A549 (cell line): ENCODE measurements around the gene CSF3R. TPM values are rescaled to one million over a fixed set of nuclear protein-coding genes. Genes with fewer than 3 reads are reported as not detected.

Source experiments
- ATAC-seq, 2 experiments: fragments of 200-7000 bp in 1 of 2; fragments of >200 bp in 1 of 2; cut with Nextera tagmentation in 1 of 2; cut with Tn5 transposase in 1 of 2; 3 replicates each; pipeline versions ENCODE4 v1.8.0 to v1.9.1; 2018 to 2020; ENCODE audit warnings: mild to moderate bottlenecking in 1 of 2, moderate library complexity in 1 of 2
- CTCF ChIA-PET: fragments of 300-600 bp; sonication (Branson Sonifier 250); formaldehyde crosslinking; extraction: SDS; loops from one replicate; lab custom pipeline; 2021; ENCODE audit warnings: antibody characterized with exemption, inconsistent platforms; lab: Yijun Ruan, JAX
- POLR2A ChIA-PET: fragments of 350-600 bp; formaldehyde crosslinking; extraction: SDS; loops from one replicate; lab custom pipeline; 2021; ENCODE audit warnings: antibody characterized with exemption, inconsistent platforms; lab: Yijun Ruan, JAX
- DNase-seq, 2 experiments: peaks; one replicate each; pipeline versions ENCODE4 v3.0.0 to v3.0.0-alpha.2; 2011 to 2016; ENCODE audit warnings: low read depth in 1 of 2, low spot score in 1 of 2
- FAIRE-seq: peaks from 2 replicates; lab custom pipeline; 2011; peaks lifted over from hg19 to GRCh38; lab: Jason Lieb, UNC
- H3K27ac ChIP-seq, 2 experiments: fragments of >200 bp; sonication (Bioruptor Twin); formaldehyde crosslinking; 3 replicates each; pipeline ENCODE4 v1.5.1; 2016 to 2017
- H3K4me1 ChIP-seq: fragments of >200 bp; sonication (Bioruptor Twin); formaldehyde crosslinking; 3 replicates; pipeline ENCODE4 v1.6.1; 2016
- H3K4me2 ChIP-seq: fragments of >200 bp; sonication (Bioruptor Twin); formaldehyde crosslinking; 3 replicates; pipeline ENCODE4 v1.6.1; 2016
- H3K4me3 ChIP-seq: fragments of >200 bp; sonication (Bioruptor Twin); formaldehyde crosslinking; 3 replicates; pipeline ENCODE4 v1.5.1; 2016
- H3K9me3 ChIP-seq: fragments of >200 bp; sonication (Bioruptor Twin); formaldehyde crosslinking; 3 replicates; pipeline ENCODE4 v1.6.1; 2016
- BHLHE40 ChIP-seq: IDR thresholded peaks from 2 replicates; pipeline ENCODE4 v1.6.1; 2012; ENCODE audit warnings: low read depth, low read length, inconsistent platforms
- CBX2 ChIP-seq: fragments of 200-600 bp; sonication (generic); IDR thresholded peaks from 2 replicates; pipeline ENCODE4 v1.6.1; 2016; ENCODE audit warnings: low read depth, mild to moderate bottlenecking, borderline replicate concordance
- CEBPB ChIP-seq, 2 experiments: fragments of >200 bp in 1 of 2; sonication (Bioruptor Twin) in 1 of 2; formaldehyde crosslinking in 1 of 2; IDR thresholded peaks; 2 replicates each; pipeline ENCODE4 v1.6.1; 2012 to 2016
- CHD4 ChIP-seq: fragments of 200-600 bp; sonication (generic); IDR thresholded peaks from 2 replicates; pipeline ENCODE4 v1.6.1; 2016; ENCODE audit warnings: antibody characterized with exemption, mild to moderate bottlenecking, borderline replicate concordance
- EHF ChIP-seq: fragments of 250-450 bp; sonication (Bioruptor Pico); IDR thresholded peaks from 2 replicates; pipeline ENCODE4 v1.5.0; 2020; ENCODE audit warnings: mild to moderate bottlenecking
- EHMT2 ChIP-seq: fragments of 200-600 bp; sonication (generic); IDR thresholded peaks from 2 replicates; pipeline ENCODE4 v1.6.1; 2016; ENCODE audit warnings: antibody characterized with exemption, low read depth, mild to moderate bottlenecking, moderate library complexity
- EP300 ChIP-seq, 2 experiments: fragments of >200 bp; sonication (Bioruptor Twin); formaldehyde crosslinking; IDR thresholded peaks; 2 replicates in 1 of 2; 3 replicates in 1 of 2; pipeline ENCODE4 v1.6.1; 2016 to 2017
- FOSB ChIP-seq: fragments of 250-450 bp; sonication (Bioruptor Pico); IDR thresholded peaks from 2 replicates; pipeline ENCODE4 v1.5.0; 2020; ENCODE audit warnings: mild to moderate bottlenecking, moderate library complexity
- FOXS1 ChIP-seq: fragments of 250-450 bp; sonication (Bioruptor Pico); IDR thresholded peaks from 2 replicates; pipeline ENCODE4 v1.5.0; 2020; ENCODE audit warnings: mild to moderate bottlenecking, moderate library complexity
- HDAC2 ChIP-seq: fragments of 200-600 bp; sonication (generic); IDR thresholded peaks from 2 replicates; pipeline ENCODE4 v1.6.1; 2016
- HEYL ChIP-seq: fragments of 250-450 bp; sonication (Bioruptor Pico); IDR thresholded peaks from 2 replicates; pipeline ENCODE4 v1.8.0; 2021; ENCODE audit warnings: mild to moderate bottlenecking, moderate library complexity
- HOXB13 ChIP-seq: fragments of 250-450 bp; sonication (Bioruptor Pico); IDR thresholded peaks from 2 replicates; pipeline ENCODE4 v1.5.0; 2020; ENCODE audit warnings: low read depth, mild to moderate bottlenecking, moderate library complexity
- HOXB5 ChIP-seq: fragments of 250-450 bp; sonication (Bioruptor Pico); IDR thresholded peaks from 2 replicates; pipeline ENCODE4 v1.5.0; 2020; ENCODE audit warnings: mild to moderate bottlenecking, moderate library complexity
- JUNB ChIP-seq: fragments of >200 bp; sonication (Bioruptor Twin); formaldehyde crosslinking; IDR thresholded peaks from 2 replicates; pipeline ENCODE4 v1.6.1; 2016
- KDM1A ChIP-seq: fragments of 200-600 bp; sonication (generic); IDR thresholded peaks from 2 replicates; pipeline ENCODE4 v1.6.1; 2016; ENCODE audit warnings: low read depth, mild to moderate bottlenecking
- MAZ ChIP-seq: fragments of 150-350 bp; IDR thresholded peaks from 2 replicates; pipeline ENCODE4 v1.6.1; 2014; ENCODE audit warnings: antibody characterized with exemption, low read depth, low read length, borderline replicate concordance
- MYC ChIP-seq: IDR thresholded peaks from 2 replicates; pipeline ENCODE4 v1.6.1; 2012; ENCODE audit warnings: mild to moderate bottlenecking, inconsistent platforms, low read length, improper control_type of control experiment, borderline replicate concordance
- NFE2L2 ChIP-seq: fragments of 150-350 bp; conservative IDR thresholded peaks from 2 replicates; pipeline ENCODE4 v1.6.1; 2014; ENCODE audit warnings: low read length
- POLR2AphosphoS2 ChIP-seq: conservative IDR thresholded peaks from 2 replicates; pipeline ENCODE4 v1.6.1; 2012; ENCODE audit warnings: low read length, improper control_type of control experiment, inconsistent platforms
- RARB ChIP-seq: fragments of 250-450 bp; sonication (Bioruptor Pico); IDR thresholded peaks from 2 replicates; pipeline ENCODE4 v1.8.0; 2021; ENCODE audit warnings: mild to moderate bottlenecking, moderate library complexity
- RFX5 ChIP-seq: fragments of 450-650 bp; IDR thresholded peaks from 2 replicates; pipeline ENCODE4 v1.7.1; 2014; ENCODE audit warnings: antibody characterized with exemption, mild to moderate bottlenecking, moderate library complexity
- RNF2 ChIP-seq: fragments of 200-600 bp; sonication (generic); IDR thresholded peaks from 2 replicates; pipeline ENCODE4 v1.6.1; 2016; ENCODE audit warnings: low read depth, mild to moderate bottlenecking, antibody characterized with exemption, moderate library complexity, borderline replicate concordance
- SMC3 ChIP-seq: fragments of >200 bp; sonication (Bioruptor Twin); formaldehyde crosslinking; IDR thresholded peaks from 3 replicates; pipeline ENCODE4 v1.6.1; 2018; ENCODE audit warnings: inconsistent platforms
- SREBF2 ChIP-seq: fragments of 450-650 bp; IDR thresholded peaks from 2 replicates; pipeline ENCODE4 v1.6.1; 2014; ENCODE audit warnings: mild to moderate bottlenecking, moderate library complexity
- ZC3H11A ChIP-seq: fragments of 450-650 bp; IDR thresholded peaks from 2 replicates; pipeline ENCODE4 v1.6.1; 2014; ENCODE audit warnings: antibody characterized with exemption, mild to moderate bottlenecking
- ZFP36 ChIP-seq: fragments of 450-650 bp; IDR thresholded peaks from 2 replicates; pipeline ENCODE4 v1.6.1; 2014; ENCODE audit warnings: borderline replicate concordance; ENCODE audit not compliant: partially characterized antibody
- WGBS: methylation state at CpG from one replicate; pipeline ENCODE4 v1.1.6; 2017; ENCODE audit errors: missing lambda C conversion rate; 5-methylcytosine and 5-hydroxymethylcytosine counted together
- polyA plus RNA-seq, 4 experiments: library from polyadenylated mRNA; depleted of rRNA in 3 of 4; stranded (reverse); fragments of >200 nt; fragmentation: RNase III in 1 of 4; extraction: RNeasy Plus Mini Kit Qiagen cat#74134 plus additional on column Dnase treatment in 1 of 4; gene quantifications; 2 replicates in 3 of 4; 3 replicates in 1 of 4; pipeline ENCODE4 v1.2.3, GENCODE V29; 2011 to 2017
- TF ChIP-seq, protein P1 (sequence below): fragments of 250-450 bp; sonication (Bioruptor Pico); IDR thresholded peaks from 2 replicates; pipeline ENCODE4 v1.5.0; 2020; ENCODE audit warnings: low read depth, mild to moderate bottlenecking, moderate library complexity
- TF ChIP-seq, protein P2 (sequence below): IDR thresholded peaks from 2 replicates; pipeline ENCODE4 v1.6.1; 2012
- TF ChIP-seq, protein P3 (sequence below): fragments of 250-450 bp; sonication (Bioruptor Pico); IDR thresholded peaks from 2 replicates; pipeline ENCODE4 v1.5.0; 2021; ENCODE audit warnings: mild to moderate bottlenecking, moderate library complexity, borderline replicate concordance
- TF ChIP-seq, protein P4 (sequence below): fragments of 200-600 bp; sonication (generic); IDR thresholded peaks from 2 replicates; pipeline ENCODE4 v1.6.1; 2016; ENCODE audit warnings: antibody characterized with exemption, mild to moderate bottlenecking, moderate library complexity
- TF ChIP-seq, protein P5 (sequence below): IDR thresholded peaks from 2 replicates; pipeline ENCODE4 v1.6.1; 2012; ENCODE audit warnings: low read depth, borderline replicate concordance
- TF ChIP-seq, protein P6 (sequence below): IDR thresholded peaks from 2 replicates; pipeline ENCODE4 v1.6.1; 2012

Gene CSF3R
- polyA plus RNA-seq, 2 of the 4 experiments (the other 2 are of a cell fraction), result not detected

DNA sequence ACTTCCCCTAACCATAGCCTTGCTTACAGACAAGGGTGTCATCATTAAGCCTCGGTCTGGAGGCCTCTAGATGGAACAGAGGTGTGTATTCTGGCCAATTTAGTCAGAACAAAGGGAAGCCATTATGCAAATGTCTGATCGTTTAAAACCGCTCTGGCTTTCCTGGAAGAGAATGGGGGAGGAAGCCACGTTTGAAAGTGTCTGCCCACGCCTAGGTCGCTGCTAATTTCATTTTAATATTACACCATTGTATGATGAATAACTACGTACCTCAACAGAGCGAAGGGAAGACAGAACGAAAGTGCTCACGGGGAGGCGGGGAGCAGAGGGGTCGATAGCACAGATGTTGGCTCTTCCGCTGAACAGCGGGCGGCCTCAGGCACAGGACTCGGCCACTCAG is 41.1 kb upstream of the CSF3R start:
- Histone ChIP-seq H3K4me3 (no peak overlapping the region), H3K27ac (no peak overlapping the region), H3K4me2 (no peak overlapping the region), H3K9me3 (no peaks in the 10 kb centered on the region), H3K4me1 (no peaks in the 10 kb centered on the region)
- no peak for FAIRE-seq
- DNase-seq, result no peak
- no peak for TF ChIP-seq KDM1A
- TF ChIP-seq, protein P1, sequence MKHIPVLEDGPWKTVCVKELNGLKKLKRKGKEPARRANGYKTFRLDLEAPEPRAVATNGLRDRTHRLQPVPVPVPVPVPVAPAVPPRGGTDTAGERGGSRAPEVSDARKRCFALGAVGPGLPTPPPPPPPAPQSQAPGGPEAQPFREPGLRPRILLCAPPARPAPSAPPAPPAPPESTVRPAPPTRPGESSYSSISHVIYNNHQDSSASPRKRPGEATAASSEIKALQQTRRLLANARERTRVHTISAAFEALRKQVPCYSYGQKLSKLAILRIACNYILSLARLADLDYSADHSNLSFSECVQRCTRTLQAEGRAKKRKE, result no peak
- TF ChIP-seq ZC3H11A, result no peak
- TF ChIP-seq, protein P2, sequence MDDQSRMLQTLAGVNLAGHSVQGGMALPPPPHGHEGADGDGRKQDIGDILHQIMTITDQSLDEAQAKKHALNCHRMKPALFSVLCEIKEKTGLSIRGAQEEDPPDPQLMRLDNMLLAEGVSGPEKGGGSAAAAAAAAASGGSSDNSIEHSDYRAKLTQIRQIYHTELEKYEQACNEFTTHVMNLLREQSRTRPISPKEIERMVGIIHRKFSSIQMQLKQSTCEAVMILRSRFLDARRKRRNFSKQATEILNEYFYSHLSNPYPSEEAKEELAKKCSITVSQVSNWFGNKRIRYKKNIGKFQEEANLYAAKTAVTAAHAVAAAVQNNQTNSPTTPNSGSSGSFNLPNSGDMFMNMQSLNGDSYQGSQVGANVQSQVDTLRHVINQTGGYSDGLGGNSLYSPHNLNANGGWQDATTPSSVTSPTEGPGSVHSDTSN, result no peak
- TF ChIP-seq EHF, result no peak
- no peak for TF ChIP-seq BHLHE40
- no peak for TF ChIP-seq SREBF2
- TF ChIP-seq, protein P3, sequence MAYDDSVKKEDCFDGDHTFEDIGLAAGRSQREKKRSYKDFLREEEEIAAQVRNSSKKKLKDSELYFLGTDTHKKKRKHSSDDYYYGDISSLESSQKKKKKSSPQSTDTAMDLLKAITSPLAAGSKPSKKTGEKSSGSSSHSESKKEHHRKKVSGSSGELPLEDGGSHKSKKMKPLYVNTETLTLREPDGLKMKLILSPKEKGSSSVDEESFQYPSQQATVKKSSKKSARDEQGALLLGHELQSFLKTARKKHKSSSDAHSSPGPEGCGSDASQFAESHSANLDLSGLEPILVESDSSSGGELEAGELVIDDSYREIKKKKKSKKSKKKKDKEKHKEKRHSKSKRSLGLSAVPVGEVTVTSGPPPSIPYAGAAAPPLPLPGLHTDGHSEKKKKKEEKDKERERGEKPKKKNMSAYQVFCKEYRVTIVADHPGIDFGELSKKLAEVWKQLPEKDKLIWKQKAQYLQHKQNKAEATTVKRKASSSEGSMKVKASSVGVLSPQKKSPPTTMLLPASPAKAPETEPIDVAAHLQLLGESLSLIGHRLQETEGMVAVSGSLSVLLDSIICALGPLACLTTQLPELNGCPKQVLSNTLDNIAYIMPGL (CRISPR knock-in tag), result no peak
- TF ChIP-seq FOSB (CRISPR knock-in tag), result no peak
- TF ChIP-seq RNF2, result no peak
- no peak for TF ChIP-seq RARB (CRISPR knock-in tag)
- TF ChIP-seq FOXS1 (CRISPR knock-in tag), result no peak
- no peak for TF ChIP-seq CBX2
- TF ChIP-seq ZFP36, result no peak
- no peak for TF ChIP-seq HEYL (CRISPR knock-in tag)
- no peak for TF ChIP-seq SMC3
- no peak for TF ChIP-seq EP300 (IDR thresholded peaks at IDR 0.05)
- no peak for TF ChIP-seq CHD4
- no peak for TF ChIP-seq RFX5
- TF ChIP-seq MAZ, result no peak
- no peak for ATAC-seq
- ChIA-PET POLR2A (no interaction called here), CTCF (interaction anchor here (1.2 to 4.8 kb wide), 2 partner anchors 8 to 24 kb away, joined by 3 to 21 read pairs; no protein-coding TSS in a partner anchor)
- WGBS, result 68% methylated on average over 15 of the region's 16 CpGs

DNA sequence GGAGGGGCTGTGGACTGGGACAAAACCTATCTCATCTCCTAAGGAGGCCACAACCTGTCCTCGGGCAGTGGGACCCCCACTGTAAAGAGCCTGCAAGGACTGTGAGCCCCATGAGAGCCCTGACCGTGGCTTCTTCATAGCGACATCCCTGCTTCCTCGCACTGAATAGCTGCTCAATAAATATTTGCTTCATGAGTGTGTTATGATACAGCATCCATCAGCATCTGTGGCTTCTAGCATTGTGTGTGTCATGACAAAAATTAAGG is 40.5 kb upstream of the CSF3R start:
- H3K4me3 ChIP-seq, result no peak overlapping the region
- no peaks in the 10 kb centered on the region for H3K4me1 ChIP-seq
- POLR2A ChIA-PET, result no interaction called here
- FAIRE-seq (no peak), ATAC-seq (no peak), DNase-seq (no peak)
- CTCF ChIA-PET, result interaction anchor here (1.0 to 1.2 kb wide), 2 partner anchors 25 to 911 kb away, joined by 3 read pairs; no protein-coding TSS in a partner anchor
- 42% methylated on average over 2 of the region's 4 CpGs for WGBS
- H3K4me2 ChIP-seq, result no peak overlapping the region
- no peaks in the 10 kb centered on the region for H3K9me3 ChIP-seq
- no peak overlapping the region for H3K27ac ChIP-seq
- TF ChIP-seq SREBF2 (no peak), HOXB13 (CRISPR knock-in tag) (no peak), KDM1A (no peak), HDAC2 (no peak), EHMT2 (no peak), NFE2L2 (no peak), ZC3H11A (no peak), HOXB5 (CRISPR knock-in tag) (no peak), CEBPB (IDR thresholded peaks at IDR 0.05) (no peak), MYC (no peak), JUNB (no peak), RARB (CRISPR knock-in tag) (no peak), POLR2AphosphoS2 (no peak)
- TF ChIP-seq, protein P4, sequence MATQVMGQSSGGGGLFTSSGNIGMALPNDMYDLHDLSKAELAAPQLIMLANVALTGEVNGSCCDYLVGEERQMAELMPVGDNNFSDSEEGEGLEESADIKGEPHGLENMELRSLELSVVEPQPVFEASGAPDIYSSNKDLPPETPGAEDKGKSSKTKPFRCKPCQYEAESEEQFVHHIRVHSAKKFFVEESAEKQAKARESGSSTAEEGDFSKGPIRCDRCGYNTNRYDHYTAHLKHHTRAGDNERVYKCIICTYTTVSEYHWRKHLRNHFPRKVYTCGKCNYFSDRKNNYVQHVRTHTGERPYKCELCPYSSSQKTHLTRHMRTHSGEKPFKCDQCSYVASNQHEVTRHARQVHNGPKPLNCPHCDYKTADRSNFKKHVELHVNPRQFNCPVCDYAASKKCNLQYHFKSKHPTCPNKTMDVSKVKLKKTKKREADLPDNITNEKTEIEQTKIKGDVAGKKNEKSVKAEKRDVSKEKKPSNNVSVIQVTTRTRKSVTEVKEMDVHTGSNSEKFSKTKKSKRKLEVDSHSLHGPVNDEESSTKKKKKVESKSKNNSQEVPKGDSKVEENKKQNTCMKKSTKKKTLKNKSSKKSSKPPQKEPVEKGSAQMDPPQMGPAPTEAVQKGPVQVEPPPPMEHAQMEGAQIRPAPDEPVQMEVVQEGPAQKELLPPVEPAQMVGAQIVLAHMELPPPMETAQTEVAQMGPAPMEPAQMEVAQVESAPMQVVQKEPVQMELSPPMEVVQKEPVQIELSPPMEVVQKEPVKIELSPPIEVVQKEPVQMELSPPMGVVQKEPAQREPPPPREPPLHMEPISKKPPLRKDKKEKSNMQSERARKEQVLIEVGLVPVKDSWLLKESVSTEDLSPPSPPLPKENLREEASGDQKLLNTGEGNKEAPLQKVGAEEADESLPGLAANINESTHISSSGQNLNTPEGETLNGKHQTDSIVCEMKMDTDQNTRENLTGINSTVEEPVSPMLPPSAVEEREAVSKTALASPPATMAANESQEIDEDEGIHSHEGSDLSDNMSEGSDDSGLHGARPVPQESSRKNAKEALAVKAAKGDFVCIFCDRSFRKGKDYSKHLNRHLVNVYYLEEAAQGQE, result no peak
- TF ChIP-seq, protein P5, sequence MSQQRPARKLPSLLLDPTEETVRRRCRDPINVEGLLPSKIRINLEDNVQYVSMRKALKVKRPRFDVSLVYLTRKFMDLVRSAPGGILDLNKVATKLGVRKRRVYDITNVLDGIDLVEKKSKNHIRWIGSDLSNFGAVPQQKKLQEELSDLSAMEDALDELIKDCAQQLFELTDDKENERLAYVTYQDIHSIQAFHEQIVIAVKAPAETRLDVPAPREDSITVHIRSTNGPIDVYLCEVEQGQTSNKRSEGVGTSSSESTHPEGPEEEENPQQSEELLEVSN, result no peak
- TF ChIP-seq, protein P6, sequence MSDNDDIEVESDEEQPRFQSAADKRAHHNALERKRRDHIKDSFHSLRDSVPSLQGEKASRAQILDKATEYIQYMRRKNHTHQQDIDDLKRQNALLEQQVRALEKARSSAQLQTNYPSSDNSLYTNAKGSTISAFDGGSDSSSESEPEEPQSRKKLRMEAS, result no peak
